Gastrocnemius medialis (tissue), 4 donors: ENCODE measurements around the gene BMPR1B.

Experiments
- POLR2A ChIP-seq, 2 donors: fragments of 450-650 bp; IDR thresholded peaks; one replicate each; pipeline ENCODE4 v1.6.1; 2017; ENCODE audit warnings: antibody characterized with exemption in 2 of 2, mild to moderate bottlenecking in 2 of 2, moderate library complexity in 2 of 2
- TF ChIP-seq, protein P1 (sequence below), 5 experiments: fragments of 450-650 bp in 3 of 5; fragments of 200-600 bp in 2 of 5; sonication (generic) in 2 of 5; IDR thresholded peaks in 4 of 5; conservative IDR thresholded peaks in 1 of 5; 1 replicate in 4 of 5; 2 replicates in 1 of 5; pipeline ENCODE4 v1.5.1; 2016 to 2019; ENCODE audit warnings: antibody characterized with exemption in 5 of 5, mild to moderate bottlenecking in 3 of 5, moderate library complexity in 3 of 5

DNA sequence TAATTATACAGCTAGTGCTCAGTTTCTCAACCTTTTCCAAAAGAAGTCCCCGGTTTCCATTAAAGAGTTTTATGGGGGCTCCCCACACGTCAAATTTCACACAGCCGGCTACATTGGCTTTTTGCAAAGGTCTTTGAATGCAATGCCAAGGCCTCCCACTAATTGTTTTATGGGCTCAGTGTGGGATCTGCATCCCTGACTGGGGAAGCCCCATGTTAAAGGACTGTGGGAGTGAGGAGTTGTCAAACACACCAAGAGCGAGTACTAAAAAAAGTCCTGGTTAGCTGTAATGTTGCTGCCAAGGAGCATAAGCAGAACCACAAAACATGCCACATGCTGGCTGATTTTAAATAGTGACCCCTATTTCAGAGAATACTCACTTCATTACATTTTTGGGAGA is 162.6 kb downstream of the BMPR1B start:
- TF ChIP-seq, protein P1, sequence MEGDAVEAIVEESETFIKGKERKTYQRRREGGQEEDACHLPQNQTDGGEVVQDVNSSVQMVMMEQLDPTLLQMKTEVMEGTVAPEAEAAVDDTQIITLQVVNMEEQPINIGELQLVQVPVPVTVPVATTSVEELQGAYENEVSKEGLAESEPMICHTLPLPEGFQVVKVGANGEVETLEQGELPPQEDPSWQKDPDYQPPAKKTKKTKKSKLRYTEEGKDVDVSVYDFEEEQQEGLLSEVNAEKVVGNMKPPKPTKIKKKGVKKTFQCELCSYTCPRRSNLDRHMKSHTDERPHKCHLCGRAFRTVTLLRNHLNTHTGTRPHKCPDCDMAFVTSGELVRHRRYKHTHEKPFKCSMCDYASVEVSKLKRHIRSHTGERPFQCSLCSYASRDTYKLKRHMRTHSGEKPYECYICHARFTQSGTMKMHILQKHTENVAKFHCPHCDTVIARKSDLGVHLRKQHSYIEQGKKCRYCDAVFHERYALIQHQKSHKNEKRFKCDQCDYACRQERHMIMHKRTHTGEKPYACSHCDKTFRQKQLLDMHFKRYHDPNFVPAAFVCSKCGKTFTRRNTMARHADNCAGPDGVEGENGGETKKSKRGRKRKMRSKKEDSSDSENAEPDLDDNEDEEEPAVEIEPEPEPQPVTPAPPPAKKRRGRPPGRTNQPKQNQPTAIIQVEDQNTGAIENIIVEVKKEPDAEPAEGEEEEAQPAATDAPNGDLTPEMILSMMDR (IDR thresholded peaks at IDR 0.05 in 4 of 5, conservative IDR thresholded peaks at IDR 0.05 in 1 of 5): no peak
- TF ChIP-seq POLR2A (IDR thresholded peaks at IDR 0.05): no peak
